WI38 (cell line): ENCODE data around the gene MAMLD1.

Experiments
- H3K4me3 ChIP-seq: 2 replicates; pipeline ENCODE4 v1.5.1; 2011; ENCODE audit warnings: low read depth, mild to moderate bottlenecking, control low read depth, low read length
- CTCF ChIP-seq: IDR thresholded peaks from 2 replicates; pipeline ENCODE4 v1.5.1; 2012; ENCODE audit warnings: low read depth, mild to moderate bottlenecking, control low read depth, low read length

Gene MAMLD1

GRCh38 chrX:150446995-150447394 lies 83.9 kb downstream of the MAMLD1 start:
- TF ChIP-seq CTCF, result no peak

DNA sequence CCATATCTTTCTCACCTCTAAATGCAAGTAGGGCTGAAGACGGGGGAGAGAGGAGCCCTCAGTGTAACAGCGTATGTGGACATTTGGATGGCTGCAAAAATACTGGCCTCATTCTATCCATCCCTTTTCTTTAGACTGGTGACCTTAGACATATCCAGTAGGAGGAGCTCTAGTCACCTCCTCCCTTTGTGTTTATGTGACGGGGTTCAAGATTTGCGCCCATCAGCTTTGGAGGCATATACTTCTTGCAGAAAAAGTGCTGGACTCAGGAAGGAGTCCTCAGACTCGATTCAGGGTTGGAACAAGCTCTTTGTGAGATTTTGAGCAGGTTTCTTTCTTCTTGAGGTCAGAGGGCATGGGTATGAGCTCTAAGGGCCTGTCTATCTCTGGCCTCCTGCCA lies 86.2 kb downstream of the MAMLD1 start:
- no peak for TF ChIP-seq CTCF
- H3K4me3 ChIP-seq, result no peak overlapping the region

More at GRCh38 chrX:150446995-150447394, 83.9 kb downstream of the MAMLD1 start:
- H3K4me3 ChIP-seq, result no peak overlapping the region

GRCh38 chrX:150450519-150451177 lies 87.5 kb downstream of the MAMLD1 start:
- TF ChIP-seq CTCF, result no peak
- H3K4me3 ChIP-seq, result no peak overlapping the region

DNA sequence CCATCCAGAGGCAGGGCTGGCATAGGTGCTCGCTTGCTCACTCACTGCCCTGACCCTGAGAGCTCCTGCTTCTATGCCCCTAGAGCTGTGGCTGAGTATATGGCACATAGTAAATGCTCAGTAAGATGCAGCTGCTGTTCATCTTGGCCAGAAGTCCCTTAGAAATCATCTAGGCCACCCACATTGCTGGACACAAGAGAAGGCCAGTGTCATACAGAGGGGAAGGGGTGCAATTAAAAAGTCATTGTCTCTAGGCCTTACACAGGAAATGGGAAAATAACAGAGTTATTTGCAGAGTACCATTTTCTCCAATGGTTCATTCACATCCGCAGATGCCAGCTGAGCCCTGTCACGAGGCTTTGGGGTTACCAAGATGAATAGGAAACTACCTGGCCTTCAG lies 88.8 kb downstream of the MAMLD1 start:
- no peak for TF ChIP-seq CTCF
- no peak overlapping the region for H3K4me3 ChIP-seq

- no peak for TF ChIP-seq CTCF
- H3K4me3 ChIP-seq, result no peak overlapping the region
Observed at GRCh38 chrX:150454083-150454482, 91.0 kb downstream of the MAMLD1 start.

GRCh38 chrX:150454508-150455214 lies 91.5 kb downstream of the MAMLD1 start:
- H3K4me3 ChIP-seq, result no peak overlapping the region
- no peak for TF ChIP-seq CTCF

DNA sequence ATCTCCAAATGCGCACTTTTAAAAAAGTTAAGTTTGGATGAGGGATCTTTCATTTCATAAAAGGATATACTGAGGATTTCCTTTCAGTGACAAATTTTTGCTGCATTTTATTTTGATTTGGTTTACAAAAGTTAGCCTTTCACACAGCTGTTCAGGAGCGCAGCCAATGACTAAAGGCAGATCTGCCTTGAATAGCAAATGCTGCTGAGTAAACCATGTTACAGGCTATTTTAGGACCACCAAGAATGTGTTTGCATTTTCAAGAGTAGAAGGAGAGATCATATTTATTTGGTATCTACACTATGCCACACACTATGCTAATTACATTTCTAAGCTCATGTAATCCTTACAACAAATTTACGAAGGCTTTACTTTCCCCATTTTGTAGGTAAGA lies 92.1 kb downstream of the MAMLD1 start:
- H3K4me3 ChIP-seq, result no peak overlapping the region
- no peak for TF ChIP-seq CTCF
